GDM1 (cell line): ENCODE measurements around the gene RHEB.
A peak's percentile ranks its signal among the peaks of the same experiment; 100 is the strongest.

Source experiments
- DNase-seq: peaks from one replicate; lab custom pipeline; 2025; lab: John Stamatoyannopoulos, UW

Gene RHEB

GRCh38 chr7:151529842-151530241, 10.1 kb upstream of the RHEB start:
- no peak for DNase-seq

DNA sequence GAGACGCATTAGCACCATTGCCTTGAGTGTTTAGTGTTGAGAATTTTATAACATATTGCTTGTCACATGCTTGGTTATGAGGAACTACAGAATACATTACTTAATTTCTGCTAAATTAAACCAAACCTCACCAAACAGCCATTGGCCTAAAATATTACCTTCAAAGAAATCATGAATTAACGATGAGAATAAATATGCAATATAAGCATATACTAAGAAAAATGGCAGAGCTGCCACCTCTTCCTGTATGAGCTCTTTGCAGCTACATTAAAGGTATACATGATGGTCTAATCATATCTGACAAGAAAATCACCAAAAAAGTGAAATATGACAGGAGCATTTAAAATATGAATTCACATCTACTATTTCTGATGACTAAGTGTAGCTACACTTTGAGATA, 5.2 kb upstream of the RHEB start:
- DNase-seq, result no peak

GRCh38 chr7:151524331-151524730, 4.6 kb upstream of the RHEB start:
- DNase-seq, result no peak

DNA sequence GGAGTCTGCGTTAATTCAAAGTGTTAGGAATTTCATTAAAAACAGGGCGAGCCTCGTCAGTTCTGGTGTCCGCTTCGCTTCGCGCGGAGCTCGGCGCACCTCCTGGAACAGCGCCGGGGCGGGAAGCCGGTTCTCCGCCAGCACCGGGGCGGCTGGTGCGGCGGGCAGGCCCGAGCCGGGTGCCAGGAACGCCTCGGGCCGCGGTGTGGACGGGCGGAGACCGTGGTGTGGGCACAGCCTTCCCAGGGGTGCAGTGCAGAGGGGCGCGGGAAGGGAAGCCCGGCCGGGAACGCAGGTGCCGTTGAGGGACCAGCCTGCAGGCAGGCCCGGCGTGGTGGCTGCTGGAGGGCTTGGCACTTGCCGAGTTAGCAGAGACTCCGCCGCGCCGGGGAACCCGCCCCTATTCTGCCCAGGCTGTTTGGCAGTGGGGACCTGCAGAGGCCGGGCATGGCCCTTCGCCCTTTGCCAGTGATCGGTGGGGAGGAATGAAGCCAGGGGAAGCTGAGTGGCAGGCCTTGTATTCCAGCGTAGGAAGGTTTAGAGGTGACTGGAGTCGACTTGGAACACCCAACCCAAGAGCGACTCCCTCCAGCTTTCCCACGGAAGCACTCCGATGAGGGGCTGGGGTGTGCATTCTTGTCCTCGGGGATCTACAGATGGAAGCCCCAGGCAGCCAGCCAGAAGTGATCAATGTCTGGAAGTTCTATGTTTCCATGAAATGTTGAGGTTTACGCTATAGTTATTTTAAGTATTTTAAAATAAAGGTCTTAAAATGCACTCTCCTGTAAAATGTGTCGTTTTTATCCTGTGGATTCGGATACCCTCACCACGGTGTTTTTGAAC, 945 bp upstream of the RHEB start:
- no peak for DNase-seq

DNA sequence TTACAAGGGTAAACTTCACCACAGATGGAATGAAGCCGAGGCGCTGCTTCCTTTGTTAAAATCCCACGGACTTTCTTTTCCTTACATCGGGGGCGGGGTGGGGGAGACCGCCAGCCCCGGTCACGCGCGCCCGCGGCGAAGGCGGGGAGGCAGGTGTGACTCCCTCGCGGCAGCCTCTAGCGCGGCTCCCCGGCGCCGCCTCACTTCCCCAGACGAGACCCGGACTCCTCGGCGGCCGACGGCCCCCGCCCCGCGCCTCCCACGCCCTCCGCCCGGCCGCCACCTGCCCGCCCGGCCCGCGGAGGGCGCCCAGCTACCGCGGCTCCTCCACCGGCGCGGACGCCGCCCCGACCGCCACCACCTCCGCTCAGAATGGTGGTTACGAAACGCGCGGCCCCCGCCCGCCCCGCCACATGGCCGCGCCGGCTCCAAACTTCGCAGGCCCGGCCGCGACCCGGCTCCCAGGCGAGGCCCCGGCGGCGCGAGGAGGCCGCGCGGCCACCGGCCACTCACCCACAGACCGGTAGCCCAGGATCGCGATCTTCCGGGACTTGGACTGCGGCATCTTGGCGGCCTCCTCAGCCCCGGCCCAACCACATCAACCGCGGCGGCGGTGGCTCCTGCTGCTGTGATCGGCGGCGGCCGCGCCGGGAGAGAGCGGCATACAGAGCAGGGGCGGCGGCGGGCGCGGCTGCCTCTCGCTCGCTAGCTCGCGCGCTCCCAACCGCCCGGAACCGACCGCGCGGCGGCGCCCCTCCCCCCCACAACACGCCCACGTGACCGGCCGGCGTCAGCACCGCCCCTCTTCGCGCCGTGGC, 539 bp downstream of the RHEB start:
- DNase-seq, result peak; percentile 32

DNA sequence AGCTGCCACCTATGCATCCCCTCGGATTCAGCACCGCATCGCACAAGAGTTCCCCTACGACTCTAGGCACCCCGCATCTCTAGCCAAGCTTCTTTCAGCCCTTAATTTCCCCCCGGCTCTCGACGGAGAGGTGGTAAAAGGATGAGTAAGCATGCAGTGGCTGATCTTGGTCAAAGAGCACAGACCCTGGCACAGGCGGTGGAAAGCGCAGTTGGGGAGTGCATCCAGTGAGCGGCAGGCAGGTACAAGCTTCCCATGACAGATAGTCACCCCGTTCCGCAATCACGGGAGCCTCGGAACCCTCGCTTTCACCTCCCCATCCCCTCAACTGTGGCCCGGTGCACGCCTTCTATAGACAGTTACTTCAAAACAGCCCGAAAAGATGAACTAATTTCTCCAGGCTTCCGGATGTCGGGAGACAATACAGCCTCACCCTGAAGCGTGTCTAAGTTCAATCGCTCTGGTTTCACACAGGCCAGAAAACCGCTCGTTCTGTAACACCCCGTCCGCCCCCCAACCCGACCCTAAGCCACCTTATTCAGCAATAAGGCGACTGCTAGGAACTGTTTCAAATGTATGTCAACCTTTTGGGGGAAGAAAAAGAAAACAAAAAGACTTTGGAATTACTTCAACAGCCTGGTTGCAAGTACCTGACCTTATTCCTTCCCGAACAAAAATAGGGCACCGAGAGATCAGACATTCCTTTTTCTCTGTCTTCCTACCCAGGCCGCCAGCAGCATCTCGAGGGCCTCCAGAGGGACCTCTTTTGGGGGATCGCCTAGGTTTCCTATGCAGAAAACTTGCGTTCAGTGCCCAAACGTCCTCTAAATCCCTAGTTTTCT, 1.4 kb downstream of the RHEB start:
- DNase-seq, result no peak

DNA sequence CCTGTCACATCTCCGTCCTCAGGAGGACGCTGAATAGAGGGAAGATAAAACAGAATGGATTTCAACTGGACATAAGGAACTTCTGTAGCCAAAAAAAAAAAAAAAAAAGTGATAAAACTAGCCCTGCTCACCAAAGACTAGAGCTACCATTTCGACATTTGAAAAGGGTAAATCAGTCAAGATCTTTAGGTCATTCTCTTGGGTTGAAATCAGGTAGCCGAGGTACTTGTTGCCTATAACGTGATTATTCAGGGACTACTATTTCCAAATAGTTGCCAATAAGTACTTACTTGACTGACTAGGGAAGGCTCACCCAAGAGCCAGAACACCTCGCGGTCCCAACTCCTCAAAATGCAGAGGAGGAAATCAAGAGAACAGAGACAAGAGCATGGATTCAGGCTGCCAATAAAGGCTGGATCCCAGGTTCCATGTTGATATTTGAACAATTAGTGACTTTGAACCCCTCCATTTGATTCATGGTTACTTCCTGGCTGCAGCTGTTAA, 2.0 kb downstream of the RHEB start:
- no peak for DNase-seq

DNA sequence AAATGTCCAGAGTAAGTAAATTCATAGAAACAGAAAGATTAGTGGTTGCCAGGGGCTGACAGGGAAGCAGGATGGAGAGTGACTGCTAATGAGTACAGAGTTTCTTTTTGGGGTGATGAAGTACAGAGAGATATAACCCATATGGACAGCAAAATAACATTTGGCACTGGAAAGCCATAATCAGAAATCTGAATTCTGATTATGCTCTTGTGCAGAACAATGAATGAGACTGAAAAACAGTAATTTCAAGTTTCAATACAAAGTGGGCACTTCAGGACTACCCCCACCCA, 4.5 kb downstream of the RHEB start:
- DNase-seq, result no peak

DNA sequence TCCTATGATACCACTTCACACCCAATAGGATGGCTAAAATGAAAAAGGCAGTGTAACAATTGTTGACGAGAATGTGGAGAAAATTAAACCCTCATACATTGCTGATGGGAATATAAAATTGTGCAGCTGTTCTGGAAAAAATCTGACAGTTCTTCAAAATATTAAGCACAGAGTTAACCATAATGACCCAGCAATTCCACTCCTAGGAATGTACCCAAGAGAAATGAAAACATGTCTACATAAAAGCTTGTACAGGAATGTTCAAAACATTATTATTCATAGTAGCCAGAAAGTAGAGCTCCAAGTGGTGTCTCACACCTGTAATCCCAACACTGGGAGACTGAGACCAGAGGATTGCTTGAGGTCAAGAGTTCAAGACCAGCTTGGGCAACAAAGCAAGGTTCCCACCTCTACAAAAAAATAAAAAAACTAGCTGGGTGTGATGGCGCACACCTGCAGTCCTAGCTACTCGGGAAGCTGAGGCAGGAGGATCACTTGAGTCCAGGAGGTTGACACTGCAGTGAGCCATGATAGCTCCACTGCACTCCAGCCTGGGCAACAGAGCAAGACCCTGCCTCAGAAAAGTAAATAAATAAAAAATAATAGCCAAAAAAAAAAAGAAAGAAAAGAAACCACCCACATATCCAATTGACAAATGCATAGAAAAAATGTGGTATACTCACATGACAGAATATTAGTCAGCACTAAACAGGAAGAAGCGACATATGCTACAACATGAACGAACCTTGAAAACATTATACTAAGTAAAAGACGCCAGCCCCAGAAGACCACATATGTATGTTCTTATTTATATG, 5.0 kb downstream of the RHEB start:
- DNase-seq, result no peak

GRCh38 chr7:151513133-151513532, 6.6 kb downstream of the RHEB start:
- DNase-seq, result no peak

DNA sequence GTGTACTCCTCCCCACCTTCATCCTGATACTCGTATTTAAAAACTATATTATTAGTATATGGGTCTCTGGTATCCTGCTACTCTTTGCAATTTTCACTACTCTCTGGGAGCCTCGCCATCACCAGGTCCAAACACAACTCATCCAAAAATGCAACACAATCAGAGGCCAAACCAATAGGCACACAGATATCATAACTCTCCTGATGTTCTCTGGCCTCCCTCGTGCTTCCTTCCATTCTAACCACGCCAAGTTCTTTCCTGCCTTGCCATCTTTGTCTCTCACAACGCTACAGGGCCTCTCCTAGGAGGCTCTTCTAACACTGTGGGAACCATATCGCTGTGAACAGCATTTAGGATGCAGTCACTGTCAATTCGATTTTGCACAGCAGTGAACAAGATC, 7.3 kb downstream of the RHEB start:
- DNase-seq, result no peak

- DNase-seq, result no peak
These were observed 7.7 kb downstream of the RHEB start for GRCh38 chr7:151511946-151512345.

DNA sequence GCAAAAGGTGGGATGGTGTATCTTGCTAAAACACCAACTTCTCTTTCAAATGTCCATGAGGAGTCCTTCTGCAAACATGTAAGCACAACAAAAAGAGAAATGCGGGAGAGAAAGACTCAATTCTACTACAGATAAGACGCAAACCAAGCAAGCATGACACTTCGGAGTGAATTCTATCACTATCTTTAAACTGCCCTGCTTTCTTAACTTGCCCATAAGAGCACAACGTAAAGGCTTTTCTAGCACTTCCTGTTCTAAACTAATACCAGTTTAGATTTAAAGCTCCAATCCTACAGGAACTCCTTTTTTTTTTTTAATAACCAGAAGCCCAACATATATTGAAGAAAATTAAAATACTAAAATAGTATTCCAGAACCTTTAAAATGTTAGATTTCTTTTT, 8.4 kb downstream of the RHEB start:
- DNase-seq, result no peak

GRCh38 chr7:151509670-151510333, 9.9 kb downstream of the RHEB start:
- DNase-seq, result no peak

DNA sequence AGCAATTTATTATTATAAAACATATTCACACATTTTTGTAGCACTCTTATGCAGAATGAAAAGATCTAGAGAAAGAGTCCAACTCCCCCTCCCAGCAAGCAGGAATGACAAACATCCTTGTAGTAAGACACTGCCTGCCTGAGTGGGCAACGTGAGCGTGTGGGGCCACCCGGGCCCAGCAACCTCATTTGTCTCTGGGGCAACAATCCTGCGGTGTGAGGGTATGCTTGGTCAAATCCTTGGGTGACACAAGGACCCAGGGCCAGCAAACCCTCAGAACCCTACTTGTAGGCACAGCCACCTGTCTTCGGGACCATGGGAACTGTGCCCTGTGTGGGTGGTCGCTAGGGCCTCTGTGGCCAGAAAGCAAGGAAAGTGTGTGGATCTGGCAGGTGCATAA, 10.7 kb downstream of the RHEB start:
- no peak for DNase-seq

GRCh38 chr7:151507806-151508205, 11.9 kb downstream of the RHEB start:
- no peak for DNase-seq

- DNase-seq, result no peak
These were observed 12.8 kb downstream of the RHEB start for GRCh38 chr7:151506901-151507382.

- DNase-seq, result no peak
These were observed 13.7 kb downstream of the RHEB start for GRCh38 chr7:151505836-151506468.

- no peak for DNase-seq
These were observed 14.3 kb downstream of the RHEB start for GRCh38 chr7:151505433-151505832.

DNA sequence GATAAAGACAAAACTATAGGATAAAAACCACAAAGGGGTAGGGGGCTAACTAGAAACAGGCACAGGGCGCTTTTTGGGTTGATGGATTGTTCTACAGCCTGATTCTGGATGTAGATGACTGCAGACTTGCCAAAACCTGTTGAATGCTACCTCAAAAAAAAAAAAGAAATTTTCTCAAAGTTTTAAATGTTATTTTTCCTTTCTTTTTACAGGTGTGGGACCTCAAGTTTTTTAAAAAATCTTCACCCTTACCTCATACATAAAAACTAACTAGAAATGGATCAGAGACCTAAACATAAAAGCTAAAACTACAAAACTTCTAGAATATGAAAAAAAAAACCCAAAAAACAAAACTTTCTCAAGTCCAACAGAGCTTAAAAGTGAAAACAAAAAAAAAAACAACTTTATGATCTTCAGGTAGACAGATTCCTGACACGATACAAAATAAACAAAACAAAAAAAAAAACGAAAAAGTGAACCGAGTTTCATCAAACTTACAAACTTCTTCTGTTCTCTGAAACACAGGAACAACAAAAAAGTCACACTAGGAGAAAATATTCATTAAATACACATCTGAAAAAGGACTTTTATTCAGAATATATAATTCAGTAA, 14.9 kb downstream of the RHEB start:
- DNase-seq, result no peak
